Pancreas (tissue), 10 donors: Measurements from ENCODE around the gene TNS3. TPM values are rescaled to one million over a fixed set of nuclear protein-coding genes. Genes with fewer than 3 reads are reported as not detected.

ENCODE experiments used
- ATAC-seq, 4 donors: fragments of 200-7000 bp; cut with Tn5 transposase; one replicate each; pipeline versions ENCODE4 v1.8.0 to v1.9.1; 2020; ENCODE audit warnings: mild to moderate bottlenecking in 4 of 4, moderate library complexity in 4 of 4
- DNase-seq, 6 donors: peaks; one replicate each; pipeline ENCODE4 v3.0.0-alpha.2; 2020
- FAIRE-seq: peaks from 2 replicates; lab custom pipeline; 2012; peaks lifted over from hg19 to GRCh38; lab: Jason Lieb, UNC
- H3K27ac ChIP-seq, 4 donors: fragments of 200-600 bp; sonication (generic); 1 replicate in 3 of 4; 2 replicates in 1 of 4; pipeline versions ENCODE4 v1.5.0 to v1.8.0; 2020
- H3K27me3 ChIP-seq, 4 donors: fragments of 200-600 bp; one replicate each; pipeline ENCODE4 v1.8.0; 2021
- H3K36me3 ChIP-seq, 3 donors: fragments of 200-600 bp; sonication (generic) in 1 of 3; one replicate each; pipeline versions ENCODE4 v1.5.0 to v1.8.0; 2020 to 2021
- H3K4me1 ChIP-seq, 3 donors: fragments of 200-600 bp; one replicate each; pipeline ENCODE4 v1.8.0; 2021
- H3K4me3 ChIP-seq, 4 donors: fragments of 200-600 bp; sonication (generic) in 2 of 4; one replicate each; pipeline versions ENCODE4 v1.5.0 to v1.8.0; 2020 to 2021
- H3K9me3 ChIP-seq, 4 donors: fragments of 200-600 bp; one replicate each; pipeline ENCODE4 v1.8.0; 2021
- CTCF ChIP-seq, 4 donors: fragments of 200-600 bp; sonication (generic) in 3 of 4; IDR thresholded peaks; one replicate each; pipeline versions ENCODE4 v1.5.0 to v1.8.0; 2021; ENCODE audit warnings: antibody characterized with exemption in 4 of 4
- WGBS, 2 donors: extraction: QIAGEN DNeasy Blood & Tissue Kit; methylation state at CpG; one replicate each; pipeline ENCODE4 v1.1.7; 2013; 5-methylcytosine and 5-hydroxymethylcytosine counted together
- intact Hi-C, 3 donors: fragments of 100-400 bp; cut with DNase I; formaldehyde crosslinking; loops; one replicate each; pipeline versions ENCODE4 v1.11.1 to v1.14.2; 2022
- polyA plus RNA-seq, 2 donors: library from polyadenylated mRNA; stranded (reverse); fragments of 200-250 nt; gene quantifications; one replicate each; pipeline ENCODE4 v1.2.3, GENCODE V29; 2013
- total RNA-seq, 6 donors: library from RNA; stranded (reverse); fragmentation: NEBNext Ultra II Directional in 4 of 6; extraction: Animal tissue kit (Norgen Biotek cat#: 25700) in 4 of 6; gene quantifications; one replicate each; pipeline versions ENCODE4 v1.2.1 to v1.2.4, GENCODE V29; 2021 to 2023
- donor health status: healthy with polysubstance abuse.
- donor health status: DM: no; HTN: no; CAD: no; lungs with moderate emphysema.
- donor health status: DM: no; HTN: no; CAD: no.
- donor health status: control.
- donor health status: control.
- donor health status: Bipolar disorder and iron deficiency.
- donor health status: DM: yes; HTN: yes; CAD: no.
- donor health status: DM: no; HTN: no; CAD: no.
- donor health status: DM: no; HTN: no; CAD: no.
- donor health status: DM: yes; HTN: yes; CAD: no.

Gene TNS3
- total and polyA plus RNA-seq, 8 donors, result 28.0 to 125 (median 91.2) TPM

- intact Hi-C loops, result no loop called here
- no peaks in the 10 kb centered on the region for H3K9me3 ChIP-seq
- no peak overlapping the region for H3K4me3 ChIP-seq
- no peaks in the 10 kb centered on the region for H3K27me3 ChIP-seq
- H3K4me1 ChIP-seq, result no peaks in the 10 kb centered on the region
- 94 to 97% methylated on average over 1 of the region's 1 CpG for WGBS, 2 donors
- TF ChIP-seq CTCF (IDR thresholded peaks at IDR 0.05), result no peak
- FAIRE-seq (no peak), DNase-seq (no peak), ATAC-seq (no peak)
- peaks cover 0 to 36% (median 7%) of the 10 kb centered on the region in 3 donors for H3K36me3 ChIP-seq
- H3K27ac ChIP-seq, result no peak overlapping the region
Measured at GRCh38 chr7:47338026-47338425, 243.9 kb downstream of the TNS3 start.

GRCh38 chr7:47337531-47337930 is 244.4 kb downstream of the TNS3 start:
- ATAC-seq (peak in 2 of 4 donors; percentile 32 to 43), FAIRE-seq (no peak), DNase-seq (no peak)
- peaks cover 0 to 31% (median 5%) of the 10 kb centered on the region in 3 donors for H3K36me3 ChIP-seq
- intact Hi-C loops, result no loop called here
- no peaks in the 10 kb centered on the region for H3K4me1 ChIP-seq
- no peak overlapping the region for H3K27ac ChIP-seq
- H3K9me3 ChIP-seq, result no peaks in the 10 kb centered on the region
- TF ChIP-seq CTCF (IDR thresholded peaks at IDR 0.05), result no peak
- no peaks in the 10 kb centered on the region for H3K27me3 ChIP-seq
- WGBS, 2 donors, result 60 to 63% methylated on average over 3 of the region's 3 CpGs
- no peak overlapping the region for H3K4me3 ChIP-seq

DNA sequence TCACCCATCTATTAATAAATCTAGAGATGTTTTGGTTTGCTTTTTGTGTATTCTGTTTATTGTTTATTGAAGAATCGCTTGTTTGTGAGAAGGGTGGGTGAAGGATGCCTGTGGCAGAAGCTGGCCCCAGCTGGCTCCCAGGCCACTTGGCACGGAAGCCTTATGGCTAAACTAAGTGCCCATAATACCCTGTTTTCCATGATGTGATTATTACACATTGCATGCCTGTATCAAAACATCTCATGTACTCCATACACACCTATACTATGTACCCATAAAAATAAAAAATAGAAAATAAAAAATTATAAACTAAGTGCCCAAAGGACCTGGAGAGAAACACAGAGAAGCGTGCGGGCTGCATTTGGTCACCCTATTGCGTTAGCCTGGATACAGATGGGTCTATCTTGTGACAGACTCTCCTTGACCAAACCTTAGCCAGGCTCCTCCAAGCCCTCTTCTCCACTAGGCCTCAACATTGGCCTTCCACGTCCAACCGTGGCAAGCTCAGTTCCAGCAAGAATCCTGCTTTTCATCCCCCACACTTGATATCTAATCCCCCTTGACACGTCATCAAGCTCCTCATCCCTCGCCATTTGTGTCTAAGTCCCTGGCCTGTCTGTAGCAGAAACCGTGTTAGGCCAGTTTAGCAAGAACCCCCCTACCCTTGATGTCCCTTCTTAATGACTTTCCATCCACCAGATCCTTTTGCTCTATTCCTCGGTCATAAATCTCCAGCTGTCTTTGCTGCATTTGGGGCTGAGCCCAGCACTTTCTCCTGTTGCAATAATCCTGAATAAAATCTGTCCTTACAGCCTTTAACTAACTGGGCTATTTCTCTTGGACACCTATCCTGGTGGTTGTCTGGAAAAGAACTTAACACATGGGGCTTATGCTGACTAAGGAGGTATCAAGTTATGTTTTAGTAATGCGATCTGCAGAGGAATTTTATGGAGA is 245.2 kb downstream of the TNS3 start:
- intact Hi-C loops, result no loop called here
- Histone ChIP-seq H3K9me3 (no peaks in the 10 kb centered on the region), H3K4me3 (no peak overlapping the region), H3K36me3 (peaks cover 0 to 27% (median 0%) of the 10 kb centered on the region in 3 donors), H3K27me3 (no peaks in the 10 kb centered on the region), H3K27ac (no peak overlapping the region), H3K4me1 (no peaks in the 10 kb centered on the region)
- TF ChIP-seq CTCF (IDR thresholded peaks at IDR 0.05), result no peak
- FAIRE-seq, result no peak
- ATAC-seq, result no peak
- WGBS, 2 donors, result 92 to 95% methylated on average over 12 of the region's 12 CpGs
- DNase-seq, result no peak

GRCh38 chr7:47335557-47336471 is 246.1 kb downstream of the TNS3 start:
- ATAC-seq (peak in 2 of 4 donors; percentile 21 to 68), FAIRE-seq (no peak), DNase-seq (no peak)
- Histone ChIP-seq H3K27me3 (no peaks in the 10 kb centered on the region), H3K27ac (no peak overlapping the region), H3K4me1 (no peaks in the 10 kb centered on the region), H3K4me3 (no peak overlapping the region), H3K36me3 (peaks cover 0 to 27% (median 0%) of the 10 kb centered on the region in 3 donors), H3K9me3 (no peaks in the 10 kb centered on the region)
- intact Hi-C loops, result no loop called here
- 66 to 79% methylated on average over 10 of the region's 10 CpGs for WGBS, 2 donors
- no peak for TF ChIP-seq CTCF (IDR thresholded peaks at IDR 0.05)
